Body of pancreas (tissue), 4 donors: Measurements from ENCODE around the gene ACOT6.

ENCODE experiments used
- POLR2A ChIP-seq, 3 donors: fragments of 450-650 bp; IDR thresholded peaks; one replicate each; pipeline ENCODE4 v1.6.1; 2016; ENCODE audit warnings: antibody characterized with exemption in 3 of 3, mild to moderate bottlenecking in 2 of 3
- TF ChIP-seq, protein P1 (sequence below), 7 experiments: fragments of 450-650 bp in 4 of 7; fragments of 200-600 bp in 3 of 7; sonication (generic) in 3 of 7; IDR thresholded peaks; one replicate each; pipeline ENCODE4 v1.5.1; 2016 to 2019; ENCODE audit warnings: antibody characterized with exemption in 7 of 7

GRCh38 chr14:73645248-73645610, 32.9 kb downstream of the ACOT6 start:
- no peak for TF ChIP-seq POLR2A (IDR thresholded peaks at IDR 0.05)
- TF ChIP-seq, protein P1, sequence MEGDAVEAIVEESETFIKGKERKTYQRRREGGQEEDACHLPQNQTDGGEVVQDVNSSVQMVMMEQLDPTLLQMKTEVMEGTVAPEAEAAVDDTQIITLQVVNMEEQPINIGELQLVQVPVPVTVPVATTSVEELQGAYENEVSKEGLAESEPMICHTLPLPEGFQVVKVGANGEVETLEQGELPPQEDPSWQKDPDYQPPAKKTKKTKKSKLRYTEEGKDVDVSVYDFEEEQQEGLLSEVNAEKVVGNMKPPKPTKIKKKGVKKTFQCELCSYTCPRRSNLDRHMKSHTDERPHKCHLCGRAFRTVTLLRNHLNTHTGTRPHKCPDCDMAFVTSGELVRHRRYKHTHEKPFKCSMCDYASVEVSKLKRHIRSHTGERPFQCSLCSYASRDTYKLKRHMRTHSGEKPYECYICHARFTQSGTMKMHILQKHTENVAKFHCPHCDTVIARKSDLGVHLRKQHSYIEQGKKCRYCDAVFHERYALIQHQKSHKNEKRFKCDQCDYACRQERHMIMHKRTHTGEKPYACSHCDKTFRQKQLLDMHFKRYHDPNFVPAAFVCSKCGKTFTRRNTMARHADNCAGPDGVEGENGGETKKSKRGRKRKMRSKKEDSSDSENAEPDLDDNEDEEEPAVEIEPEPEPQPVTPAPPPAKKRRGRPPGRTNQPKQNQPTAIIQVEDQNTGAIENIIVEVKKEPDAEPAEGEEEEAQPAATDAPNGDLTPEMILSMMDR (IDR thresholded peaks at IDR 0.05), result no peak
